Neural progenitor cell (in vitro differentiated cells): ENCODE results near the gene UNC5CL.
"Not testable (repeated sequence)": the region's sequence is repeated elsewhere in the genome, so short reads cannot be mapped to it uniquely, and the experiment has no call there.

Experiments
- CTCF ChIP-seq: fragments of 200-600 bp; sonication (generic); IDR thresholded peaks from 2 replicates; pipeline ENCODE4 v1.5.1; 2017; ENCODE audit warnings: antibody characterized with exemption, mild to moderate bottlenecking
- EZH2 ChIP-seq: fragments of 200-600 bp; sonication (generic); IDR thresholded peaks from 2 replicates; pipeline ENCODE4 v1.6.1; 2017; ENCODE audit warnings: antibody characterized with exemption, mild to moderate bottlenecking, moderate library complexity
- EZH2phosphoT487 ChIP-seq: fragments of 200-600 bp; sonication (generic); IDR thresholded peaks from 2 replicates; pipeline ENCODE4 v1.6.1; 2017; ENCODE audit warnings: antibody characterized with exemption

GRCh38 chr6:41006980-41007379 is 32.0 kb downstream of the UNC5CL start:
- TF ChIP-seq CTCF, EZH2, EZH2phosphoT487: not testable (repeated sequence)
